Renal cortex interstitium (tissue), 11 donors: ENCODE data around the gene ADRA2B. TPM values are rescaled to one million over a fixed set of nuclear protein-coding genes. Genes with fewer than 3 reads are reported as not detected.

Source experiments
- DNase-seq, 11 donors: peaks; one replicate each; pipeline ENCODE4 v3.0.0-alpha.2; 2013; ENCODE audit warnings: low read depth in 9 of 11, low spot score in 4 of 11; ENCODE audit errors: extremely low read depth in 1 of 11
- polyA plus RNA-seq, 3 donors: library from polyadenylated mRNA; unstranded; fragments of 120-200 nt; gene quantifications; one replicate each; pipeline ENCODE4 v1.2.1, GENCODE V29; 2013; ENCODE audit not compliant: insufficient read length in 3 of 3

ADRA2B gene
- polyA plus RNA-seq, 3 donors, result 4.5 to 4.8 (median 4.5) TPM

- no peak for DNase-seq
Measured at GRCh38 chr2:96099861-96100798, 16.2 kb downstream of the ADRA2B start.

GRCh38 chr2:96098900-96099590, 17.3 kb downstream of the ADRA2B start:
- DNase-seq, result no peak

GRCh38 chr2:96097951-96098823, 18.2 kb downstream of the ADRA2B start:
- no peak for DNase-seq

GRCh38 chr2:96097441-96097840, 18.9 kb downstream of the ADRA2B start:
- DNase-seq, result no peak

GRCh38 chr2:96095116-96095636, 21.2 kb downstream of the ADRA2B start:
- no peak for DNase-seq

- no peak for DNase-seq
Measured at GRCh38 chr2:96093528-96093927, 22.8 kb downstream of the ADRA2B start.

GRCh38 chr2:96092951-96093350, 23.4 kb downstream of the ADRA2B start:
- no peak for DNase-seq

GRCh38 chr2:96092573-96092877, 23.8 kb downstream of the ADRA2B start:
- DNase-seq, result no peak

GRCh38 chr2:96091711-96092572, 24.4 kb downstream of the ADRA2B start:
- no peak for DNase-seq

GRCh38 chr2:96091141-96091710, 25.1 kb downstream of the ADRA2B start:
- no peak for DNase-seq

GRCh38 chr2:96090196-96090926, 26.0 kb downstream of the ADRA2B start:
- no peak for DNase-seq

GRCh38 chr2:96089356-96090195, 26.8 kb downstream of the ADRA2B start:
- no peak for DNase-seq

GRCh38 chr2:96088340-96089335, 27.7 kb downstream of the ADRA2B start:
- DNase-seq, result no peak

- DNase-seq, result no peak
Measured at GRCh38 chr2:96087130-96087529, 29.2 kb downstream of the ADRA2B start.

- no peak for DNase-seq
Measured at GRCh38 chr2:96085541-96086355, 30.6 kb downstream of the ADRA2B start.
